NCI-H1417 treated with DMSO at 0.1 percent for 48 hours (cell line): Measurements from ENCODE around the gene RNASEH2B.

Experiments
- DNase-seq: peaks from one replicate; lab custom pipeline; 2025; lab: John Stamatoyannopoulos, UW

Gene RNASEH2B

GRCh38 chr13:50995854-50996253 is 86.3 kb downstream of the RNASEH2B start:
- no peak for DNase-seq

- DNase-seq, result no peak
These were observed 88.7 kb downstream of the RNASEH2B start for GRCh38 chr13:50998326-50998725.

- DNase-seq, result no peak
These were observed 90.0 kb downstream of the RNASEH2B start for GRCh38 chr13:50999641-51000040.

- DNase-seq, result no peak
These were observed 90.5 kb downstream of the RNASEH2B start for GRCh38 chr13:51000061-51000460.

GRCh38 chr13:51000571-51001260 is 91.1 kb downstream of the RNASEH2B start:
- DNase-seq, result peak; percentile 95

GRCh38 chr13:51001335-51001734 is 91.7 kb downstream of the RNASEH2B start:
- no peak for DNase-seq

- no peak for DNase-seq
These were observed 93.1 kb downstream of the RNASEH2B start for GRCh38 chr13:51002736-51003135.

GRCh38 chr13:51003642-51004041 is 94.1 kb downstream of the RNASEH2B start:
- no peak for DNase-seq

GRCh38 chr13:51004111-51004865 is 94.7 kb downstream of the RNASEH2B start:
- DNase-seq, result no peak

- DNase-seq, result no peak
These were observed 95.4 kb downstream of the RNASEH2B start for GRCh38 chr13:51004918-51005460.

GRCh38 chr13:51005566-51005965 is 96.0 kb downstream of the RNASEH2B start:
- DNase-seq, result no peak
